ENCODE data around the gene BPTF. TPM values are rescaled to one million over a fixed set of nuclear protein-coding genes. Genes with fewer than 3 reads are reported as not detected.

BPTF gene
- total and polyA plus RNA-seq, 2 of the 13 experiments (the other 11 are each of a cell fraction or from before 2014, with no cell fraction given), result 43.5 to 66.1 TPM

DNA sequence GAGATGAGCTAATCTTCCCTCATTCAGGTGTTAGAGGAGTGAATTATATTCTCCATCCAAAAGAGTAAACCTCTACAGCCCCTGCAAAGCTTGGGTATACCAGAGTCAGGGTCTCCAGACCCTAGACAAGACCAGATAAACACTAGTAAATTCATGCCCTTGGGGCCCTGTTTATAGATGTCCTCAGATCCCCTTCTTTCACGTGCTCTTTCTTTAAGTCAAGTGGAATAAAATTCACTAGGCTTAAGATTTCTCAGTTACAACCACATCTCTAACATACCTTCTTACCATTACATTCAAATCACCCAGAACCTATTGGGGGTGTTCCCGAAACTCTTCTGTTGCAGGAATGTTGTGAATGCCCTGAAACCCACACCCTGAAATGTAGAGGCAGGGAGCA, 173.2 kb downstream of the BPTF start (continued):
- TF ChIP-seq, protein P1, sequence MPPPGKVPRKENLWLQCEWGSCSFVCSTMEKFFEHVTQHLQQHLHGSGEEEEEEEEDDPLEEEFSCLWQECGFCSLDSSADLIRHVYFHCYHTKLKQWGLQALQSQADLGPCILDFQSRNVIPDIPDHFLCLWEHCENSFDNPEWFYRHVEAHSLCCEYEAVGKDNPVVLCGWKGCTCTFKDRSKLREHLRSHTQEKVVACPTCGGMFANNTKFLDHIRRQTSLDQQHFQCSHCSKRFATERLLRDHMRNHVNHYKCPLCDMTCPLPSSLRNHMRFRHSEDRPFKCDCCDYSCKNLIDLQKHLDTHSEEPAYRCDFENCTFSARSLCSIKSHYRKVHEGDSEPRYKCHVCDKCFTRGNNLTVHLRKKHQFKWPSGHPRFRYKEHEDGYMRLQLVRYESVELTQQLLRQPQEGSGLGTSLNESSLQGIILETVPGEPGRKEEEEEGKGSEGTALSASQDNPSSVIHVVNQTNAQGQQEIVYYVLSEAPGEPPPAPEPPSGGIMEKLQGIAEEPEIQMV (CRISPR knock-in tag; IDR thresholded peaks at IDR 0.05; ENCODE audit: low read depth), result no peak
- TF ChIP-seq, protein P2, sequence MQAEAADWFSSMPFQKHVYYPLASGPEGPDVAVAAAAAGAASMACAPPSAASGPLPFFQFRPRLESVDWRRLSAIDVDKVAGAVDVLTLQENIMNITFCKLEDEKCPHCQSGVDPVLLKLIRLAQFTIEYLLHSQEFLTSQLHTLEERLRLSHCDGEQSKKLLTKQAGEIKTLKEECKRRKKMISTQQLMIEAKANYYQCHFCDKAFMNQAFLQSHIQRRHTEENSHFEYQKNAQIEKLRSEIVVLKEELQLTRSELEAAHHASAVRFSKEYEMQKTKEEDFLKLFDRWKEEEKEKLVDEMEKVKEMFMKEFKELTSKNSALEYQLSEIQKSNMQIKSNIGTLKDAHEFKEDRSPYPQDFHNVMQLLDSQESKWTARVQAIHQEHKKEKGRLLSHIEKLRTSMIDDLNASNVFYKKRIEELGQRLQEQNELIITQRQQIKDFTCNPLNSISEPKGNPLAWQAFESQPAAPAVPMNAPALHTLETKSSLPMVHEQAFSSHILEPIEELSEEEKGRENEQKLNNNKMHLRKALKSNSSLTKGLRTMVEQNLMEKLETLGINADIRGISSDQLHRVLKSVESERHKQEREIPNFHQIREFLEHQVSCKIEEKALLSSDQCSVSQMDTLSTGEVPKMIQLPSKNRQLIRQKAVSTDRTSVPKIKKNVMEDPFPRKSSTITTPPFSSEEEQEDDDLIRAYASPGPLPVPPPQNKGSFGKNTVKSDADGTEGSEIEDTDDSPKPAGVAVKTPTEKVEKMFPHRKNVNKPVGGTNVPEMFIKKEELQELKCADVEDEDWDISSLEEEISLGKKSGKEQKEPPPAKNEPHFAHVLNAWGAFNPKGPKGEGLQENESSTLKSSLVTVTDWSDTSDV (CRISPR knock-in tag; IDR thresholded peaks at IDR 0.05), result no peak
- TF ChIP-seq ZNF883 (CRISPR knock-in tag; IDR thresholded peaks at IDR 0.05; ENCODE audit: not compliant biosample characterization) (no peak), ZNF12 (CRISPR knock-in tag; IDR thresholded peaks at IDR 0.05) (no peak)
- TF ChIP-seq, protein P3, sequence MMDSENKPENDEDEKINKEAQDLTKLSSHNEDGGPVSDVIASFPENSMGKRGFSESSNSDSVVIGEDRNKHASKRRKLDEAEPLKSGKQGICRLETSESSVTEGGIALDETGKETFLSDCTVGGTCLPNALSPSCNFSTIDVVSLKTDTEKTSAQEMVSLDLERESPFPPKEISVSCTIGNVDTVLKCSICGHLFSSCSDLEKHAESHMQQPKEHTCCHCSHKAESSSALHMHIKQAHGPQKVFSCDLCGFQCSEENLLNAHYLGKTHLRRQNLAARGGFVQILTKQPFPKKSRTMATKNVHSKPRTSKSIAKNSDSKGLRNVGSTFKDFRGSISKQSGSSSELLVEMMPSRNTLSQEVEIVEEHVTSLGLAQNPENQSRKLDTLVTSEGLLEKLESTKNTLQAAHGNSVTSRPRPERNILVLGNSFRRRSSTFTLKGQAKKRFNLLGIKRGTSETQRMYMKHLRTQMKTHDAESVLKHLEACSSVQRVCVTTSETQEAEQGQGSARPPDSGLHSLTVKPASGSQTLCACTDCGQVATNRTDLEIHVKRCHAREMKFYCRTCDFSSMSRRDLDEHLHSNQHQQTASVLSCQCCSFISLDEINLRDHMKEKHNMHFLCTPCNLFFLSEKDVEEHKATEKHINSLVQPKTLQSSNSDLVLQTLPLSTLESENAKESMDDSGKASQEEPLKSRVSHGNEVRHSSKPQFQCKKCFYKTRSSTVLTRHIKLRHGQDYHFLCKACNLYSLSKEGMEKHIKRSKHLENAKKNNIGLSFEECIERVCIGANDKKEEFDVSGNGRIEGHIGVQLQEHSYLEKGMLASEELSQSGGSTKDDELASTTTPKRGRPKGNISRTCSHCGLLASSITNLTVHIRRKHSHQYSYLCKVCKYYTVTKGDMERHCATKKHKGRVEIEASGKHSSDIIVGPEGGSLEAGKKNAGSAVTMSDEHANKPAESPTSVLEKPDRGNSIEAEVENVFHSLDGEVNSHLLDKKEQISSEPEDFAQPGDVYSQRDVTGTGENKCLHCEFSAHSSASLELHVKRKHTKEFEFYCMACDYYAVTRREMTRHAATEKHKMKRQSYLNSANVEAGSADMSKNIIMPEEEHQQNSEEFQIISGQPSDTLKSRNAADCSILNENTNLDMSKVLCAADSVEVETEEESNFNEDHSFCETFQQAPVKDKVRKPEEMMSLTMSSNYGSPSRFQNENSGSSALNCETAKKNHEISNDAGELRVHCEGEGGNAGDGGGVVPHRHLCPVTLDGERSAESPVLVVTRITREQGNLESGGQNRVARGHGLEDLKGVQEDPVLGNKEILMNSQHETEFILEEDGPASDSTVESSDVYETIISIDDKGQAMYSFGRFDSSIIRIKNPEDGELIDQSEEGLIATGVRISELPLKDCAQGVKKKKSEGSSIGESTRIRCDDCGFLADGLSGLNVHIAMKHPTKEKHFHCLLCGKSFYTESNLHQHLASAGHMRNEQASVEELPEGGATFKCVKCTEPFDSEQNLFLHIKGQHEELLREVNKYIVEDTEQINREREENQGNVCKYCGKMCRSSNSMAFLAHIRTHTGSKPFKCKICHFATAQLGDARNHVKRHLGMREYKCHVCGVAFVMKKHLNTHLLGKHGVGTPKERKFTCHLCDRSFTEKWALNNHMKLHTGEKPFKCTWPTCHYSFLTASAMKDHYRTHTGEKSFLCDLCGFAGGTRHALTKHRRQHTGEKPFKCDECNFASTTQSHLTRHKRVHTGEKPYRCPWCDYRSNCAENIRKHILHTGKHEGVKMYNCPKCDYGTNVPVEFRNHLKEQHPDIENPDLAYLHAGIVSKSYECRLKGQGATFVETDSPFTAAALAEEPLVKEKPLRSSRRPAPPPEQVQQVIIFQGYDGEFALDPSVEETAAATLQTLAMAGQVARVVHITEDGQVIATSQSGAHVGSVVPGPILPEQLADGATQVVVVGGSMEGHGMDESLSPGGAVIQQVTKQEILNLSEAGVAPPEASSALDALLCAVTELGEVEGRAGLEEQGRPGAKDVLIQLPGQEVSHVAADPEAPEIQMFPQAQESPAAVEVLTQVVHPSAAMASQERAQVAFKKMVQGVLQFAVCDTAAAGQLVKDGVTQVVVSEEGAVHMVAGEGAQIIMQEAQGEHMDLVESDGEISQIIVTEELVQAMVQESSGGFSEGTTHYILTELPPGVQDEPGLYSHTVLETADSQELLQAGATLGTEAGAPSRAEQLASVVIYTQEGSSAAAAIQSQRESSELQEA (CRISPR knock-in tag; IDR thresholded peaks at IDR 0.05; ENCODE audit: not compliant biosample characterization), result no peak

Data from HepG2 (cell line).